ENCODE measurements around the gene OSBPL10.

Gene OSBPL10

DNA sequence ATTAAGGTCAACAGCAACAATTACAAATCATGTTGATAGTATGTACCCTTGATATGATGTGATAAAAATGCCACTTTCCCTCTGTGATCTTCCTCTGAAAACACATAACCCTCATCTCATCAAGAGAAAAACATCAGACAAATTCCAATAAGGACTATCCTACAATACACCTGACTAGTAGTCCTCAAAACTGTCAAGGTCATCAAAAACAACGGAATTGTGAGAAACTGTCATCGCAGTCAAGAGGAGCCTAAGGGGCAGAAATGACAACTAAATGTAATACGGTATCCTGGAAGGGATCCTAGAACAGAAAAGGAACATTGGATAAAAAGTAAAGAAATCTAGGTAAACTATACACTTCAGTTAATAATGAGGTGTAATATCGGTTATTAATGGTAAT, 59.2 kb downstream of the OSBPL10 start:
- no peak for DNase-seq

DNA sequence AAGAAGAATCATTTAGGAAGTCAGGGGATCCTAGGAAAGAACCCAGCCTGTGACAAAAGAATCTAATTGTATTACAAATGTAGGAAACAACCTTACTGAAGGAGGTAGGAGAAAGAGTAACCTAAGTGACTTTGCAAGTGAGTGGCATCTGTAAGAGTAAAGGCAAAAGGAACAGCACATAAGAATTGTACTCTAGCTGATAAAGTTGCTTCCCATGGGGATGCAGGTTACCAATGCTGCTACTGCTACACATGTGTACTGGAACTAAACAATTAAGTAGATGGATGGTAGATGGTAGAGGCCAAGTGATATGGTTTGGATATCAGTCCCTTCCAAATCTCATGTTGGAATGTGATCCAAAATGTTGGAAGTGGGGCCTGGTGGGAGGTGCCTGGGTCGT, 60.8 kb downstream of the OSBPL10 start:
- no peak for DNase-seq

DNA sequence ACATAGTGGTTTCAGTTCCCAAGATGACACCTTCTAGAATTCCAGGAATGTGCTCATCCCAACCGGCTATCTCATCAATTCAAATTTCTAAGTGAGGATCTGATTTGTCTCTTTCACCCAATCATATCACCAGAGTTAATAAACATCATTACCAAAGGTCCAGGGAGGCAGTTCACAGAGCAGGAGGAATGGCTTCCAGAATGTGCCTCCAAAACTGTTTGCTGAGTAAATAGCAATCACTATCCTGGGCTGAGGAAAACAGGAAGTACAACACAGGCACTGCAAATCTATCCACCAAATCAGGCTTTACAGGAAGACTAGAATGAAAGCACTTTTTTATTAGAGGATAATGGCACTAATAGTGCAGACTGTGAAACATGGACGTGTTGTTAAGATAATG, 61.5 kb downstream of the OSBPL10 start:
- DNase-seq = no peak

DNA sequence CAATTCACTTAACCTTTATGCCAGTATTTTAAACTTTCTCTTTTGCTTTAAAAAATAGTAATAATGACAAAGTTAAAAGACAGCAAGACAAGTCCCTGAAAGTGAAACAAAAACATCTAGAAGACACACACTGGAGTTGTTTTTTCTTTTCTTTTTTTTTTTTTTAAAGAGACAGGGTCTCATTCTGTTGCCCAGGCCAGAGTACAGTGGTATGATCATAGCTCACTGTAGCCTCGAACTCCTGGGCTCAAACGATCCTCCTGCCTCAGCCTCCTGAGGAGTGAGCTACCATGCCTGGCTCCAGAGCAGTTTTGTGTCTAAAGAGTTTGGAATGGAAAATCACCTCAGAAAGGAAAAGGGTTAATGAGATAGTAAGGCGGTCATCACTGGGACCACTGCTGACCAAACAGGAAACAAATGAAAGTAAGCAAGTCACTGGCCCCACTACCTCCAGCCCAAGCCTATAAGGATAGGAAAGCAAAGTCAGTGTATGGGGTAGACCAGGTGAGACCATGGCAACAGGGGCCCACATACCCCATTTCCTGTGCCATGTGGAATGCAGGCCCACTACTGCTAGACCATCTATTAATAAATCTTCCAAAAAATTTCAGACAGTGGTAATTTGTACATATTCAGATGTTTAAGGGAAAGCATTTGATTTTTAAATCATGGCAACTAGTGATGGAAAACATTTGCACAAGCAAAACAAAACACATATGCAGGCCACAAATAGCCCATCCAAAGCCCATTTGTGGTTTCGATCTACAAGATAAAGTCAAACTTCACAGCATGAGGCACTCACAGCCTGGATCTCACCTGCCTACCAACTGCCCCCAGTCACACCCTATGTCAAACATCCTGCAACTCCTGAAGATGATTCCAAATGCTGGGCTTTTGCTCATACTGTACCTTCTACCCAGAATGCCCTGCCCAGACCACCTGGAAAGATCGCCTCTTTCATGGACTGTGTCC, 62.6 kb downstream of the OSBPL10 start:
- DNase-seq = no peak

DNA sequence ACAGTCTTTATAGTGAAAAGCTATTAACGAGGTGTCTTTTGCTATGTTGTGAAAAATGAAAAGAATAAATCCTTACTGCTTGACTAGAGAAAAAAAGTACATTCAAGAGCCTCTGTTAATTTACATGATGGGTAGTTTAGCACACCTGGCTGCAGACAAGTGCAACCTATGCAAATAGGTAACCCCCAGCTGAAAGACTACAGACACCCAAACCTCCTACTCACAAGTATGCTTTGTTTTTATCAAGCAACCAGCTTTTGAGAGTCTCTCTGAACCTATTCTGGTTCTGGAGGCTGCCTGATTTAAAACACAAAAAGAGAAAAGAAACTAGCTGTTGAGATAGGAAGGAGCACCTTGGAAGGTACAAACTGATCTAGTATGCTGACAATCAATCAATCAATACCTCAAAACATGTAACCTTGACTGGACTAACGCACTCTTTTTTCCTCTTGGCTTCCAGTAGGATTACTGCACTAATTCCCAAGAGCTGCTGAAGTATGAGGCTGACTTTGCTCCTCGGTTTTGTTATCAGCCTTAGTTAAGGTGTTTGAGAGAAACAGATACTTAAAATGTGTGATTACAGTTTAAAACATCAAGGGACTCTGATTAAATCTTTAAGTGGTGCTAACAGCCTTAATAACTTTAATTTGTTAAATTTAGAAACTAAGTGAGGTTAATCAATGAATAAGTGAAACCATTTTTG, 63.6 kb downstream of the OSBPL10 start:
- no peak for DNase-seq

DNA sequence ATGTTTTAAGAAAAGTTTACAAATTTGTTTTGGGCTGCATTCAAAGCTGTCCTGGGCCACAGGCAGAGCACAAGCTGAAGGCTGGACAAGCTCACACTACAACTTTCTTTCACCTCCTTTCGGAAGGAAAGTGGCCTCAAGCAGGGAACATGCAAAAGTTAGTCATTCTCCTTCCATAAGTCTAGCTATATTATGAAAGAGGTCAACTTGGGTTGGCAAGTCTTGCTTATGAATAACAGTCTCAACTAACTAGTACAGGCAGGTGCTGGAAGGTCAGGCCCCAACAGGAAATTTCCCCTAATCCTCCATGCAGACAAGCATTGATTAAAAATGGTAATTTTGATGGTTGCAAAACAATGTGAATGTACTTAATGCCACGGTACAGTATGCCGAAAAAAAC, 69.4 kb downstream of the OSBPL10 start:
- no peak for DNase-seq

DNA sequence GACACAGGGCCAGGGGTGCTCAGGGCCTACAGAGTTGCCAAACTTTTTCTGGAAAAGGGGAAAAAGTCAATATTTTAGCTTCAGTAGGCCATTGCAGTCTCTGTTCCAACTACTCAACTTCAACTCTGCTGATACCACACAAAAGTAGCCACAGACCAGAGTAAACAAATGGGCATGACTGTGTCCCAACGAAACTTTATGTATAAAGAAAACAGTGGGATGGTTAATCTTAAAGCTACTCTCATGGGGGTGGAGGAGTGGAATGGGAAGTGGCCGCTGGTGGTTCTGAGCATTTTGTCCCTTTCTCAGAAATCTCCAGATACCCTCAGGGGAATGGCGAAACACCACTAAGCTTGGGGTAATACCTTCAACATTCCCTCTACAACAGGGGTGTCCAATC, 69.9 kb downstream of the OSBPL10 start:
- no peak for DNase-seq

DNA sequence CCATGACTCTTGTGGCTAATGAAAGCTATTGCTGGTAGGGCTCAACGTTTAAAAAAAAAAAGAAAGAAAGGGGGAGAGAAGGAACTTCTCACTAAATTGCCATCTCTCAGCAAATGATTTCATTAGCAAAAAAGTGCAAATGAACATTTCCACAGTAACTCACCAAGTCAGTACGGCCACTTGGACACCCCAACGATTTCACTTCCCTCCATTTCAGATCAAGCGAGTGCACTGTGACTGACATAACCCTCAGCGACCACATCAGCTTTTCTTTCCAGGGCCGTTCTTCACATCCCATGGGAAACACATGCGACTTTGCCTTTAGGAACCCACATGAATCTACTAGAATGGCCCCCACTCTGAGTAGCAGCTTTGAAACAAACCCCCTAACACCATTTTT, 71.6 kb downstream of the OSBPL10 start:
- no peak for DNase-seq

DNA sequence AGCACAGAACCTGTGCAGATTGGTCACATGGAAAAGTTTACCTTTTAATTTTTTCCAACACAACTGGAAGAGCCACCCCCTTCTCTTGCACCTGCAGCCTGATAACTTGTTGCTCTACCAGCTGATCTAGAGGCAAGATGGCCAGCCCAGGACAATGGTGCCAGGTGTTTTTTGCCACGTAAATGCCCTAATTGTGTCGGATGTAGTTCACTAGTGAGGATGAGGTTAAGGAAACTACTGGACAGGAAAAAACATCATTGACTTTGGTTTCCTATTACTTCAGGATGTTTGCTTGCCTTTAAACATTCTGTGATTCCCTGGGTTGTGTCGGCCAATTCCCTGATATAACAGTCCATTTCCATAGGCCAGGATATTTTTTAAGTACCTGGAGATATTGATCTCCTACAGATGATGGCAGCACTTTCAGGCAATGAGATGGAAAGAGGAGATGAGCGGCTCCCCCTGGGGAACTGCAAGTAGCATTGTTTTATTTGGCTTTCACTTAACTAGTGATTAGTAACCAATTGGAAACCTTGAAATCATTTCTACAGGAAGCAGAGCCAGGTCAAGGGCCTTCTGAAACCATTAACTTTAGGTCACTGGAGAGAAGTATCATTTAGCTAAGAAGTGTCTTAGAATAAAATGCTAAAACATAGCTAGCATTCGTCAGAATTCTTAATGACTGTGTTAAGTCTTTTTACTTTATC, 72.5 kb downstream of the OSBPL10 start:
- DNase-seq = no peak

DNA sequence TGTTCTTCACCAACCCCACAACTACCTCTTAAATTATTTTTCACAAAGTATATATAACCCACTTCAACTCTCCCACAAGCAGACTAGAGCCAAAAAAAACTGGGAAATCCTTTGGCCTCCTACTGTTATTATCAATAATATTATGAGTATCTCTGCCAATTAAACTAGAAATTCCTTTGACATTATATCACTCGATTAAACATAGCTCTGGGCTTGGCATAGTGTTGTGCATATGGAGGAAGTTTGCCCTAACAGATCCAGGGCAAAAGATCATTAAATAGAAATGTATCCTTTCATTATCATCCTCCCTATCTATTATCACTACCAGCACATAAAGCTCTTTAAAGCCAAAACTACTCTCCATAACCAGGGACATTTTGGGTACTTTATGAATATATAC, 74.9 kb downstream of the OSBPL10 start:
- DNase-seq = no peak

DNA sequence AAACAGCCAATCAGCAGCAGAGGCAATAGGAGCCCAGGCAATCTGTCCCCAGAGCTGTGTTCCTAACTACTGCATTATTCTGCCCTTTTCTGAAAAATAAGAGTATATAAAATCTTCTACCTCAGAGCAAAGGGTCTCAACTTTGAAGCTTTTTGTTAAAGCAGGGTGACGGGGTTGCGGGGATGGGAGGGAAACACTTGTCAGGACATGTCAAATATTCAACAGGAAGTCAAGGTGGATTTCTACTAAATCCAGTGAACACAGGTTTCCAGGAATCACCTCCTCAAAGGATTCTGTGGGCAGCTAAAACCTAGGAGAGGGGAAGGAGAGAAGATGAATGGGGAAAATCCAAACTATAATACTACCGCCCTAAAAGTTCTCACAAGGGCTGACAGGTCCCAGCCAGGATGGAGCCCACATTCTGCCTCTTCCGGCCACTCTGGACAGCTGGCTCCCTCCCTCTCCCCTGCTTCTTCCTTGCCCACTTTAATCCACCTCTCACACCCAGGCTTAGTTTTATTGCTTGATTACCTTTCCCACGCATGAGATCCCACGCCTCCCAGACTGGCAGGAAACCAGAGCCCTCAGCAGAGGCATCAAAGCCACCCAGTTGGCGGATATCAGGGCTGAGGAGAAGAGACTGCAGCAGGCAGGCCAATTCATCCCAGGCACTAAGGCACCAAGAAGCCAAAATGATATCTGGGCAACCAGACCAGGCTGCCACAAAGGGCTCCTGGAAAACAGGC, 77.2 kb downstream of the OSBPL10 start:
- DNase-seq = no peak

DNA sequence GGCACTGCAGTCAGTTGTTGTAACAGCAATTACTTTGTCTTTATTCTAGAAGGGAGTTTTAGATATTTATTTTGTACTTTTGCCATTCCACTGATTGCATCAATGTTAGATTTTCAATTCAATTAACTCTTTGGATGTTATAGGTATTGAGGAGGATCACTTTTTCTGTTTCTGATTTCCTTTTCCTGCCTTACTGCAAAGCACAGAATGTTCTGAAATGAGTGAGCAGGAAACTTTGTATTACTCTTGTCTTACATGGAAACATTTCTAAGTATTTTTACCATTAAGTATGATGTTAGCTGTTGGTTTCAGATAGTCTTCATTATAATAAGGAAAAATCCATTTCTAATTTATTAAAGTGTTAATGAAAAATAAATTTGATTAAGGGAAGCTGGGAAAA, 80.5 kb downstream of the OSBPL10 start:
- DNase-seq = no peak

DNA sequence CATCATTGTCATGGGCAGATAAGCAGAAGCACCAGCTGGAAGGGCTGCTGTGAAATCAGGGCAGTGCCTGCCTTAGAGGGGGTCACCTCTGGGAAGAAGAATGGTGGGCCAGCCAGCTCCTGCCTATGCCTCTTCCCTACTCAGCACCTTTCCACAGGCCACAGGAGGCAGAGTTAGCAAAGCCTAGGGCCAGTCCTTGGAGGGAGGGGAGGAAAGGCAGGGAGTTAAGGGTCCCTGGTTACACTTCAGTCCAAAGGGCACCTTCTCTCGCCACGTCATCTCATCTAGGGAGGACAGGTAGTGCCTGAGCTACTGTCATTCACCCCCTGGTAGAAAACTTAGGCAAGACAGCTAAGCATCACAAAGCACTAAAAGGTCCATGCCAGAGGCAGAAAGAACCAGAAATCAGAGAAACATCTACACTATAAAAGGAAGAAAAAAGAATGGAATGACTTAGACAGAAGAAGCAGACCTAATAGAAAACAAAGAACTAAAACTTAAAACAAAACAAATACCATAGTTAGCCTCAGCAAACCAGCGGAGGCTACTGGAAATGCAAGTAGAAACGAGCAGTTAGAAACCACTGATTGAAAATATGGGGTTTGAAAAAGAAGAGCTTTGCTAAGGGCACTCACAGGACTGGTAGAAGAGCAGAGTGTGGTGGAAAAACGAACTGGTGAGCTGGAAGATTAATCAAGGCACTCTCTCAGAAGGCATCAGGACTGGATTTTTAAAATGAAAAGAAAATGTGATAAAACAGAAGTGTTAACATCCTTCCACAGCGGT, 84.2 kb downstream of the OSBPL10 start:
- DNase-seq = no peak

DNA sequence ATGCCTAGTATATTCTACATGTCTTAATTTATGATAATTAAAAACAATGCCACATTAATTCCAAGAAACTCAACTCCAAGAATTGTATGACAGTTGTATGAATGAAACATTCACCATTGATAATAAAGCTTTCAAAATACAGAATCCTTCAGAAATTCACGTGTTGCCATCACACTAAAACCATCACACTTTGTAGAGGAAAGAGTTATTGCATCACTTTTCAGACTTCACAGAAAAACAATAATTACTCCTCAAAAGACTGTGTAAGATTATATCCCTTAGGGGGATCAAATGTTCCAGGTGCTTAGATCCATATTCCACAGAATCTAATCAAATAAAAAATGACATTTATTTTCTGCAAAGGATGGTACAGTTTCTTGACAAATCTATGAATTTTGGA, 85.0 kb downstream of the OSBPL10 start:
- no peak for DNase-seq

DNA sequence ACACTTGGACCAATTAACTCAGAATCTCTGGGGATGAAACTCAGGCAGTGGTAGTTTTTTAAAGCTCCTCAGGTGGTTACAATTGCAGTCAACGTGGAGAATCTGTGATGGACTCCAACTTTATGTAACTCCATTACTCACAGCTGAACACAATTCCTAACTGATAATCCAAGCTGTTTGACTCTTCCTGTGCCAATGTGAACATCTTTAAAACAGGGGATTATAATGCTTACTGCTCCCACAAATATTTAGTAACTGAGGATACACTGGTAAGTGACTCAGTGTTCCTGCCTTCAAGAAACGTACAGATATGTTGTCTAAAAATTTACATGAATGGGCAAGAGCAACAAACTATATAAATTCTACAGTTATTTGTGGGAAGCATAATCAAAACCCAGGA, 85.6 kb downstream of the OSBPL10 start:
- DNase-seq = no peak

DNA sequence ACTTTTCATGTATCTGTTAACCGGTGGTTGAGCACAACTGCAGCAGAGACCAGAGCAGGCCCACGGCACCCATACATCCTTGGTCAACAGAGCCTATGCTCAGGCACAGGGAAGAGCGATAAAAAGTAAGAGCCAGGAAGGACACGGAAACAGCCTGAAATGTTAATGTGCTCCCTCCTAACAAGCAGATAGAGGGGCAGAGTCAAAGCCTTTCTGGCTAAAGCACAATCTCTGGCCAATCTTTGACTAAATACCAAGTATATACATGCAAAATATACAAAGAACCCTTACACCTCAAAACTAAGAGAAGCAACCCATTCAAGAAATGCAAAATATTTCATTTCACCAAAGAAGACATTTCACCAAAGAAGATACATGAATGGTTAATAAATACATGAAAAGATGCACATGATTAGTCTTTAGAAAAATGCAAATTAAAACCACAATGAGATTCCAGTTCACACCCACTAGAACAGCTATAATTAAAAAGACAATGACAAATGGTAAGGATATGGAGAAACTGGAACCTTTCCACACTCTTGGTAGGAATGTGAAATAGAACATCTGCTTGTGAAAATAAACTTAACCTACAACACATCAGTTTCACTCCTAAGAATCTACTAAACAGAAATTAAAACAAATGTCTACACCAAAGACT, 88.0 kb downstream of the OSBPL10 start:
- no peak for DNase-seq

DNA sequence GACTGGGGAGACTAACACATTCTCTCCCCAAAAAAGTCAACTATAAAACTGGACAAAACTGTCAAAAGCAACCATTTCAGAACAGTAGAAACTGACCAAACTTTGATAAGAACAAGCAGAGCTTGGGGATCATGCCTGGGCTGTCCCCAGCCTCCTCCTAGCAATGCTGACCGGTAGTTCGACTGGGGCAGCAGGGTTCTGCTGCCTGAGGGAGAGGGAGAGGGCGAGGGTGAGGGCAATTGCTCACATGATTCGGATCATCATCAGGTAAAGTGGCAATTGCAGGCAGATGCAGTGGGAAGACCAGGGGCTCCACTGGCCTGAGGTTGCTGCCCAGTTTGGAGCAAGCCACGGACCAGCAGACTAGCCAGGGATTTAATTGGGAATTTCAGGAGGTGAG, 88.6 kb downstream of the OSBPL10 start:
- DNase-seq = no peak

DNA sequence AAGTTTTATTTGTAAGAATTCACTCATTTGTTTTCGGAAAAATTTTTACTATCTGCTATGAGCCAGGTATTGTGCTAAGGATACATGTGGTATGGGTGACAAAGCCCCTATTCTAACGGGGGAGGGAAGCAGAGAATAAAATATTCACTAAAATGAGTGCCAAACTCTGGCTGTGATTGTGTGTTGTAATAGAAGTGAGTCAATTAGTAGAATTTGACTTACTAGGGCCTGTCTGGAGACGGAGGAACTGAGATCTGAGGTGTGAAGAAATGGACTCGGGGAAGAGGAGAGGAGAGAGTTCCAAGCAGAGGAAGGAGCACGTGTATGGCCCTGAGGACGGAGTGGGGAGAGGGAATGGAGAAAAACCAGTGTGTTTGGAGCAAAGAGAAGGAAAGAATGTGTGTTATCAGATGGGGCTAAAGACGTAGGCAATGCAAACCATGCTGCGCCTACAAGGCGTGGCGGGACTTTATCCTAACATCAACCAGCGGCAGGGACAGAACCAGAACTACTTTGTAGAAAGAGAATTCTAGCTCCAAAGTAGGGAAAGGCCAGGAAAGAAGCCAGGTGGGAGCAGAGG, 89.1 kb downstream of the OSBPL10 start:
- no peak for DNase-seq

DNA sequence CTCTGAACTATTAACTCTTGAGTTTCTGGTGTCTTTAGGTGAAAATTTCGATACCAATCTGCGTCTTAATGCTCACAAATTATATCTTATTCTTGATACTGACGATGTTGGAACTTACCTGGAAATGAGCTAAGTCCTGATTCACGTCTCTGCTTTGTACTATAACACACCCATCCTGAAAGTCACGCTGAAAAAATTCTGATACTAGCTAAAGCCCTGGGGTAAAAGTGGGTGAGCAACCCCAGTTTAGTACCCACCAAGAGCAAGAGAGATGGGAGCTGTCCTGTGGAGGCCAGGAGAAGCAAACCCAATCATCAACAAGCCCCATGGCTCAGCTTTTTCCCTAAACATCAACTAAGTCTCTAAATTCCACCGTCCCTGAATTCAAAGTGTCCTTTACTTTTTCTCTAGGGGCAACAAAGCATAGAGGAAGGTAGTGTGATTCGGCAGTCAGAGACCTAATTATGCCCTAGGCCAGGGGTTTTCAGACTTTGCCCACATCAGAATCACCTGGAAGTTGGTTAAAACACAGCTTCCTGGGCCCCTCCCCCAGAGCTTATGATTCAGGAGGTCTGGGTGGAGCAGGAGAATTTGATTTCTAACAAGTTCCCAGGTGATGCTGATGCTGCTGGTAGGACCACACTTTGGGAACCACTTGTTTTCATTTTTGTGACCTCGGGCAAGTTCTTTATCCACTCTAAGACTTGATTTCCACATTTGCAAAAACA, 90.2 kb downstream of the OSBPL10 start:
- no peak for DNase-seq

DNA sequence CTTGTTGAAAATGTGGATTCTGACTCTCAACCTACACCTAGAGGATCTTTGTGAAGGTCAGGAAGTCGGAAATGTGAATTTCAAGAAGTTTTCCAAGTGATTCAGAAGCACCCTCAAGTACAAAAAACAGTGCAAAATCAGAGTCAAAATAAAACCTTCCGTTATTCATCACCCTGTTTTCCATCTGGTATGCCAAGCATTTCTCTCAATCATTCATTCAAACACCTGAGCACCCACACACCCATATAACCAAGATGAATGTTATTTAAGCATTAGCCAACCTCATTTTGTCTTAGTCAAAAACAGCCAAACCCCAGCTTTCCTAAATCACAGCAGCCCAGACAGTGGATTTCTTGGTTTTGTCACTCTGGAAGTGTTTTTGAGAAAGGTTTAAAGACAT, 91.1 kb downstream of the OSBPL10 start:
- DNase-seq = no peak

Measured in NCI-H1436 treated with DMSO at 0.1 percent for 48 hours (cell line).